Lower lobe of right lung (tissue), 2 donors: Measurements from ENCODE around the gene SLC13A3. TPM values are rescaled to one million over a fixed set of nuclear protein-coding genes. Genes with fewer than 3 reads are reported as not detected.

Experiments used
- ATAC-seq, 2 donors: fragments of 200-7000 bp; cut with Tn5 transposase; one replicate each; pipeline ENCODE4 v1.9.1; 2020 to 2022; ENCODE audit warnings: mild to moderate bottlenecking in 2 of 2, moderate library complexity in 2 of 2
- DNase-seq: peaks from one replicate; pipeline ENCODE4 v3.0.0-alpha.2; 2020
- H3K27ac ChIP-seq: fragments of 200-600 bp; one replicate; pipeline ENCODE4 v1.8.0; 2022
- H3K27me3 ChIP-seq: fragments of 200-600 bp; one replicate; pipeline ENCODE4 v1.8.0; 2022; ENCODE audit warnings: low read depth
- H3K36me3 ChIP-seq: fragments of 200-600 bp; one replicate; pipeline ENCODE4 v1.8.0; 2022; ENCODE audit warnings: mild to moderate bottlenecking
- H3K4me1 ChIP-seq: fragments of 200-600 bp; one replicate; pipeline ENCODE4 v1.8.0; 2022
- H3K4me3 ChIP-seq: fragments of 200-600 bp; one replicate; pipeline ENCODE4 v1.8.0; 2022; ENCODE audit warnings: mild to moderate bottlenecking
- H3K9me3 ChIP-seq: fragments of 200-600 bp; one replicate; pipeline ENCODE4 v1.8.0; 2022
- CTCF ChIP-seq: fragments of 200-600 bp; IDR thresholded peaks from one replicate; pipeline ENCODE4 v1.8.0; 2022; ENCODE audit warnings: antibody characterized with exemption, mild to moderate bottlenecking
- intact Hi-C: fragments of 100-400 bp; cut with DNase I; formaldehyde crosslinking; loops from one replicate; pipeline ENCODE4 v1.11.0; 2022
- total RNA-seq: library from RNA; stranded (reverse); fragmentation: NEBNext Ultra II Directional; extraction: Animal tissue kit (Norgen Biotek cat#: 25700); gene quantifications from one replicate; pipeline ENCODE4 v1.2.1, GENCODE V29; 2021
- donor health status: DM: no; HTN: yes; CAD: no; lungs with severe emphysema.

Gene SLC13A3
- total RNA-seq, 1 donor from 2014 or later, result 2.0 TPM

- no peaks in the 10 kb centered on the region for H3K27me3 ChIP-seq
- H3K27ac ChIP-seq, result no peak overlapping the region
- no peak for TF ChIP-seq CTCF
- intact Hi-C loops, result no loop called here
- H3K9me3 ChIP-seq, result no peaks in the 10 kb centered on the region
- no peaks in the 10 kb centered on the region for H3K4me1 ChIP-seq
- no peak overlapping the region for H3K4me3 ChIP-seq
- DNase-seq (no peak), ATAC-seq (no peak)
- no peaks in the 10 kb centered on the region for H3K36me3 ChIP-seq
Measured at GRCh38 chr20:46576774-46577395, 74.4 kb downstream of the SLC13A3 start.

GRCh38 chr20:46575937-46576461 lies 75.3 kb downstream of the SLC13A3 start:
- intact Hi-C loops, result no loop called here

GRCh38 chr20:46575394-46575793 lies 75.9 kb downstream of the SLC13A3 start:
- Histone ChIP-seq H3K9me3 (no peaks in the 10 kb centered on the region), H3K36me3 (no peaks in the 10 kb centered on the region), H3K4me3 (no peak overlapping the region), H3K27ac (no peak overlapping the region), H3K4me1 (no peaks in the 10 kb centered on the region), H3K27me3 (no peaks in the 10 kb centered on the region)
- DNase-seq, result no peak
- ATAC-seq, result no peak
- intact Hi-C loops, result no loop called here
- no peak for TF ChIP-seq CTCF

More at GRCh38 chr20:46575937-46576461, 75.3 kb downstream of the SLC13A3 start:
- no peak for TF ChIP-seq CTCF
- ATAC-seq, result no peak
- Histone ChIP-seq H3K4me3 (no peak overlapping the region), H3K27ac (no peak overlapping the region), H3K27me3 (no peaks in the 10 kb centered on the region), H3K9me3 (no peaks in the 10 kb centered on the region), H3K36me3 (no peaks in the 10 kb centered on the region), H3K4me1 (no peaks in the 10 kb centered on the region)
- DNase-seq, result no peak

GRCh38 chr20:46573788-46574584 lies 77.3 kb downstream of the SLC13A3 start:
- DNase-seq, result no peak
- intact Hi-C loops, result no loop called here
- TF ChIP-seq CTCF, result no peak
- Histone ChIP-seq H3K4me1 (no peaks in the 10 kb centered on the region), H3K27me3 (no peaks in the 10 kb centered on the region), H3K9me3 (no peaks in the 10 kb centered on the region), H3K27ac (no peak overlapping the region), H3K4me3 (no peak overlapping the region), H3K36me3 (no peaks in the 10 kb centered on the region)
- no peak for ATAC-seq

GRCh38 chr20:46573234-46573633 lies 78.0 kb downstream of the SLC13A3 start:
- DNase-seq (no peak), ATAC-seq (no peak)
- TF ChIP-seq CTCF, result no peak

More at GRCh38 chr20:46573234-46573633, 78.0 kb downstream of the SLC13A3 start:
- Histone ChIP-seq H3K27ac (no peak overlapping the region), H3K4me1 (no peaks in the 10 kb centered on the region), H3K27me3 (no peaks in the 10 kb centered on the region), H3K4me3 (no peak overlapping the region), H3K9me3 (no peaks in the 10 kb centered on the region), H3K36me3 (no peaks in the 10 kb centered on the region)
- intact Hi-C loops, result no loop called here
